ENCODE measurements around the gene CARM1.
"Not testable (repeated sequence)": the region's sequence is repeated elsewhere in the genome, so short reads cannot be mapped to it uniquely, and the experiment has no call there.

CARM1 gene

DNA sequence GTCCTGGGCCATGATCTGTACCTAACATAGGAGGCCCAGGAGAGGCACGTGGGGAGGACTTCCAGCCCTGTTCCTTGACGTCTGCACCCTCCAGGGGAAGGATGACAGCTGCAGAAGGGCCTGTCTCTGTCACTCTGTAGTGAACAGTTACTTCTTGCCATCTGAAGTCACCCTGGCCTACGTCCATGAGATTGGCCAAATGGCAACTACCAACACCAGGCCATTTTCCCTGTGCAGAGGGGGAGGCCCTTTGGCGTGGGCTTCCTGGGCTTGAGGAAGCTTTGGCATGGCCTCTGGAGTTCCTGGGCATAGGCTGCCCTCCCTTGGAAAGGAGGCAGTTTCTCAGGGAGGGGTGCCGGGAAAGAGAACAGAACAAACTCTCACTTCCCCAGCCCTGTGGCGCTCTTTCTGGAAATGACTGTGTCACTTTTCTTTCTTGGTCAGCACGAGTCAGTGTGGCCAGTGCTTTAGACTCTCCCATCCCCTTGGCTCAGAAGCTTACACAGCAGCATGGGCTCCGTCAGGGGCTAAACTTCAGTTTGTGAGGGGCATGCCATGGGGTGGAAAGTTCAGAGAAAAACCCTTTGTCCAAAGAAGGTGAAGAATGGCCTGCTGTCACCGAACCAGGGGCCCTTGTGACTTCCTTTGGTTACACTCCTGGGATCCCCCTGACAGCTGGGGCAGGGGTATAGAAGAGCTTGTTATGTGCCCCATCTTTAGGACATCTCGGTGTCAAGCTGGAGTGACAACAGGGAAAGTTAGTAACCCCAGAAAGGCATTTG lies 5.3 kb downstream of the CARM1 start:
- peak; percentile 82 to 93 (median 86) for DNase-seq

- not testable (repeated sequence) for DNase-seq
These were observed 6.3 kb downstream of the CARM1 start for GRCh38 chr19:10877608-10878007.

GRCh38 chr19:10878253-10878652 lies 6.9 kb downstream of the CARM1 start:
- DNase-seq = no peak

GRCh38 chr19:10881403-10882107 lies 10.2 kb downstream of the CARM1 start:
- DNase-seq = no peak

GRCh38 chr19:10882108-10882457 lies 10.7 kb downstream of the CARM1 start:
- no peak for DNase-seq

DNA sequence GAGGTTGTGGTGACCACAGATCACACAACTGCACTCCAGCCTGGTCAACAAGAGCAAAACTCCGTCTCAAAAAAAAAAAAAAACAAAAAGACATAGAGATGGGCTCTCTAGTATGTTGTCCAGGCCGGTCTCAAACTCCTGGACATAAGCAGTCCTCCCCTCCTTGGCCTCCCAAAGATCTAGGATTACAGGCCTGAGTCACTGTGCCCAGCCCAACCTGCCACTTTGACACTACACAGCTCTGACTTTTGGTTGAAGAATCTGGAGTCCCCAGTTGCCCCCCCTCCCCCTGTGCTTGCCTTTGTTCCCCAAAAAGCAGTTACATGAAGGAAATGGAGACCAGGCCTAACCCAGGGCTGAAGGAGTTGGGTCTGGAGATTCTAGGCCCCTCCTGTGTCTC lies 12.9 kb downstream of the CARM1 start:
- DNase-seq = peak; percentile 35 to 49 (median 46)

- DNase-seq = no peak
These were observed 14.1 kb downstream of the CARM1 start for GRCh38 chr19:10885201-10886169.

- DNase-seq = no peak
These were observed 16.4 kb downstream of the CARM1 start for GRCh38 chr19:10887616-10888367.

DNA sequence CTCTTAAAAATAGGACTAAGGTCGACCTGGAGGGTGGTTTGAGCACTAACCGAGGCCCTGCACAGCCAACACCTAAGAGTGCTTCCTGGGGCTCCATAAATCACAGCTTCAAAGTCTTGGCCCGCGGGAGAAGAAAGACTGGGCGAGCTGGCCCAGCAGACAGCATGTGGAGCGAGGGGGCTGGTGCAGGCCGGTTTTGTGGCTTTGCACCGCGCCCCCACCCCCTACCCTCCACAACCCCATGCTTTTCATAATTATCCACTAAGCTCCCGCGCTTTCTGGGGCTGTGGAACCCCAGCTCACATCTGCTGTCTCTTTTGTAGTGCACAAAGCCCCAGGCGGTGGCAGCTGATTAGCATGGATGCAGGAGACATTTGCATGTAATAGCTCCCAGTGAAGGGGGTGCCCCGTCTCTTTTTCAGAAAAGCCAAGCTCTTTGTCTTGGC lies 17.1 kb downstream of the CARM1 start:
- no peak for DNase-seq

DNA sequence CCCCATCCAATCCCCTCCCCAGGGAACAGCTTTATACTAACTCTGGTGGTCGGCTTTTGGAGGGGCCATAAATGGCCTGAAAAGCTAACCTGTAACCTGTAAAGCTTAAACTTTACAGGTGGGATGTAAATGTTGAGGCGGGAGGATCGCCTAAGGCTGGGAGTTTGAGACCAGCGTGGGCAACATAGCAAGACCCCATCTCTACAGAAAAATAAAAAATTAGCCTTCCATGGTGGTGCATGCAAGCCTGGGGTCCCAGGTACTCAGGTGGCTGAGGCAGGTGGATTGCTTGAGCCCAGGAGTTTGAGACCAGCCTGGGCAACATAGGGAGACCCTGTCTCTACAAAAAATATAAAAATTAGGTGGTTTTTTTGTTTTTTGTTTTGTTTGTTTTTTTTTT lies 18.5 kb downstream of the CARM1 start:
- DNase-seq = no peak

DNA sequence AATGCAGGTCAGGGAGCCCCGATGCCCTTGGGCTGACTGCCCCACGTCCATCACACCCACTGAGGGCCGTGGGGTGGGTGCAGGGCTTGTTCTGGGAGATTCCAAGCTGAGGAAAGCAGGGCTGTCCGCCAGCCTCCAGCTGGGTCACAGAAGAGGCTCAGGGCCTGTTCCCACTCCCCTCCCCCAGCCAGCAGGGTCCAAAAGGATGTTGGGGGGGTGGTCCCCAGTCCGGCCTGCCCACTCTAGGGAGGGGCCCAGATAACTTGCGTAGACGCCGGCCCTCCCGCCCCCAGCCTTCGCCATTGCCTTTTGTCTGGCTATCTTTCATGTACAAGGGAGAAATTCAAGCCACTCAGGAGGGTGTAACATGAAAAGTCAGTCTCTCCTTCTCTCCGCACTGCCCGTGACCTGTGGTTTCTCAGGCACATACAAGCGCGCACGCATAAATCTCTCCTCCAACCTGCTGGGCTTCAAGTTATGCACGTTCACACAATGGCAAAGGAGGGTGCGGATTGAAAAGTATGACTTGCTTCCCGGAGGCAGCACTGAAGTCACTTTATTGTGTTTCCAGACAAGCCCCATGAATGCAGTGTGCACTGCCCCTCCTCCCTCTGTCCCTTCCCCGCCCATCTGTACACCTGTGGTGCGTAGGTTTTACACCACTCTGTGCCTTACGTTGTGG lies 20.2 kb downstream of the CARM1 start:
- no peak for DNase-seq

GRCh38 chr19:10892256-10892655 lies 20.9 kb downstream of the CARM1 start:
- no peak for DNase-seq

DNA sequence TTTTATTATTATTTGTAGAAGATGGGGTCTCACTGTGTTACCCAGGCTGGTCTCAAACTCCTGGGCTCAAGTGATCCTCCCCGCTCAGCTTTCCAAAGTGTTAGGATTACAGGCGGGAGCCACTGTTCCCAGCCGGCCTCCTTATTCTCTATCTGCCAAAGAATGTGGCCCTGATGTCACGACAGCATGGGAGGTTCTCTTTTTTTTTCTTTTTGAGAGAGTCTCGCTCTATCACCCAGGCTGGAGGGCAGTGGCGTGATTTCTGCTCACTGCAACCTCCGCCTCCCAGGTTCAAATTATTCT lies 23.5 kb downstream of the CARM1 start:
- no peak for DNase-seq

- no peak for DNase-seq
These were observed 24.0 kb downstream of the CARM1 start for GRCh38 chr19:10895363-10895762.

GRCh38 chr19:10895920-10896319 lies 24.6 kb downstream of the CARM1 start:
- no peak for DNase-seq

- DNase-seq = peak; percentile 44 to 62 (median 50)
These were observed 25.6 kb downstream of the CARM1 start for GRCh38 chr19:10896851-10897526.

DNA sequence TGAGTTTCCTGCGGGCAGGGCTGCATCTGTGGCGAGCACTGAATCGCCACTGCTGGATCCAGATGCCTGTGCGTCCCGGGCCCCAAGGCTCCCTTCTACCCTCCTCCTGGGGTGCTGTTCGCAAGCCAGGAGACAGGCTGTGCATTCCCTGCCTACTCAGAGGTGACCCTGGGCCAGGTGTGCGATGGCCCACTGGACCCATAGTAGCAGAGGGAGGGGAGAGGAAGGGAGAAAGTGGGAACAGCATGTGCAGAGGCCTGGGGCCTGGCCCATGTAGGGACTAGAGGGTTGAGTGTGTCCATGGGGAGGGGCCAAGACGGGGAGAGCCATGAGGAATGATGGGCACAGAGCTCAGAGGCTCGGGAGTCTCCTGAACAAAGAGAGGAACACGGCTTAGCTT lies 27.3 kb downstream of the CARM1 start:
- no peak for DNase-seq

GRCh38 chr19:10899151-10899653 lies 27.8 kb downstream of the CARM1 start:
- no peak for DNase-seq

DNA sequence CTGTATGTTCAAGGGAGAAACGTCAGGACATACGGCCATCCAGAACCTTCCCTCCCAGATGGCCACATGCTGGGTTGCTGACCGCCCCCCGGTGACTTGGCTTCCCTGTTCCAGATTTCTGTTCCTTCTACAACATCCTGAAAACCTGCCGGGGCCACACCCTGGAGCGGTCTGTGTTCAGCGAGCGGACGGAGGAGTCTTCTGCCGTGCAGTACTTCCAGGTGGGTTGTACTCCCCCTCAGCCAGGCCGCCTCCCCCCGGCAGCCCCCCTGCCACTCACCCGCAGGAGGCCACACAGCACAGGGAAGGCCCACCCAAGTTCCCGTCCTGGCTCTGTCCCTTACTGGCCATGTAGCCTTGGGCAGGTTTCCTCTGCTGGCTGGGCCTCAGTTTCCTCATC lies 36.6 kb downstream of the CARM1 start:
- no peak for DNase-seq

GRCh38 chr19:10908380-10908960 lies 37.1 kb downstream of the CARM1 start:
- no peak for DNase-seq
